ENCODE results near the gene TMEM184B.

Gene TMEM184B

DNA sequence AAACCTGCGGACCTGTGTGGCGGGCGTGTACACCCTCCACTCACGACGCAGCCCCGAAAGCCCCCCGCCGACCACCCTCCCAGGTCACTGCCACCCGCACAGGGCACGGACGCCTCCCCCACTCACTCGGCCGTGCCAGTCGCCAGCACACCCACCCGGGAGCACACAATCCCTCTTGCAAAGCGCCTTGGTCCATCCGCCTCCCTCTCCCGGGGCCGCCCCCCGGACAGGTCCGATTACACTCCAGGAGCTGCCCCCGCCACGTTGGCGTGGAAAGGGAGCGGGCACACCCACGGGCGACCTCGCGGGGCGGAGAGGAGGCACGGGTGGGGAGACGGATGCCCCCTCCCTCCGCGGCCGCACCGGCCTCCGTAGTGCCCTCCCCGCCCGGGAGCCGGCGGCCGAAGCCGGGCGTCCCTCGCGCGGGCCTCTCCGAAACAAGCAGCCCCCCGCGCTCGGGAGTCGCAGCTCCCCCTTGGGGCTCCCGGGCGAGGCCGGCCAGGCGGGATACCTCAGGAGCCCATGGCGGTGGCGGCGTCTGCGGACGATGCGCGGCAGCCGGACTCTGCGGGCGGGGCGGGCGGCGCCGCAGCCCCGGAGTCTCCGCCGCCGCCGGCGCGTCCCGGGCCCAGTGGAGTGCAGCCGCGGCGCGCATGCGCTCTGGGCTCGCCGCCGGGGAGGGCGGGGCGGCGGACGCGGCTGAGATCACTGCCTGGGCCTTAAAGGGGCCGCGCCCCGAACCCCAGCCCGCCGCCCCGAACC is at the start of gene TMEM184B:
Gene TMEM184B (minus strand): TSS at position 638 of the 762 bp plus-strand sequence. CDS start 25,049 bp downstream, outside the sequence.
- peak; percentile 54 for DNase-seq (ENCODE audit: low read depth, low spot score)

DNA sequence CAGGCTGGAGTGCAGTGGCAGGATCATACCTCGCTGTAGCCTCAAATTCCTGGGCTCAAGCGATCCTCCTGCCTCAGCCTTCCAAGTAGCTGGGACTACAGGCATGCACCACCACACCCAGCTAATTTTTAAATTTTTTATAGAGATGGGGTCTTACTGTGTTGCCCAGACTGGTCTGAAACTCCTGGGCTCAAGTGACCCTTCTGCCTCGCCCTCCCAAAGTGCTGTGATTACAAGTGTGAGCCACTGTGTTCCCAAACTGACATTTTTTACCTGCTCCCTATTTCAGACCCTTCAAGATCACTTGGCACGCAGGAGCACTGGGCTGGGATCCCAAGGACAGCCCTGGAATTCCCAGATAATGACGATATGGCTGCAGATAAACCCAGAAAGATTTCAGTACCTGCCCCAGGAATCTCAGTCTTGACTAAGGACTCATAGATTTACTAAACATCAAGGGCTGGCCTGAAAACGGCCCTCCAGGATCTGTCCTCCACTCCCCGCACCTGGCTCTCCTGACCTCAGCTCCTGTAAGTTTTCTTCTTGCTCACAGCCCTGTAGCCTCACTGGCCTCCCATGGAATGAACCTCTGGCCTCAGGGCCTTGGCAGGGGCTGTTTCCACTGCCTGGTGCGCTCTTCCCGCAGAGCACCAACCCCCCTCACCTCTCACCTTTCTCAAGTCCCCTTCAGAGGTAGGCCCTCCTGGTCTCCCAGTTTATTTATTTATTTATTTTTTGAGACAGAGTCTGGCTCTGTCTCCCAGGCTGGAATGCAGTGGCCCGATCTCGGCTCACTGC is 48.0 kb upstream of the TMEM184B start:
- DNase-seq (ENCODE audit: low read depth, low spot score) = no peak

DNA sequence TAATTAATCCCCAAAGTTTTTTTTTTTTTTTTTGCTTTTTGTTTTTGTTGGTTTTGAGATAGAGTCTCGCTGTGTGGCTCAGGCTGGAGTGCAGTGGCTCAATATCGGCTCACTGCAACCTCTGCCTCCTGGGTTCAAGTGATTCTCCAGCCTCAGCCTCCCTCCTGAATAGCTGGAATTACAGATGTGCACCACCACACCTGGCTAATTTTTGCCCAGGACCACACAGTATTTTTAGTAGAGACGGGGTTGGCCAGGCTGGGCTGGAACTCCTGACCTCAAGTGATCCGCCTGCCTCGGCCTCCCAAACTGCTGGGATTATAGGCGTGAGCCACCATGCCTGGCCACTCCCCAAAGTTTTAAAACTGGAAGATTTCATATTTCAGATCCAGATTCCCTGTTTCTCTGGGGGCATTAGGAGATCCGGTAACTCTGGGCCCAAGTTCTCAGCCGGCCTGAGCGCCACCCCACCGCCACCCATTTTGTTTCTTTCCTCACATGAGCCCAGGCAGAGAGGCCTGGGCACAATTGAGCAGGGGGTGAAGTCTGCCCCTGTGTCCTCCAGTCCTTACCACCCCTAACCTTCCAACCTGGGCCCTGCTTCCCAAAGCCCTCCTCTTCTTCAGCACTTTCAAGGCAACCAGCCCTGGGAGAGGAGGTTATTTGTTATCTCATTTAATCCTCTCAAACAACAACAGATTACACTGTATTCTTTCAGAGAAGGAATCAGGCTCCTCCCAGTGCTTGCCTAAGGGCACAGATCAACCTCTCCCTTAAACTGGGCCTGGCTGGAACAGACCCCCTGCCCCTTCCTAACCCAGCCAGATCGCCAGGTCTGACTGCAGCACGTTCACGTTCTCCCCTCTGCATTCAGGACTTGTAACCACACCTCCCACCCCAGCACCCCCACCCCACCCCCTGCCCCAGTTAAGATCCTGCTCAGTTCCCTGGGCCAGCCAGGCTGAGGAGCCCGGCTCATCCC is 46.3 kb upstream of the TMEM184B start:
- no peak for DNase-seq (ENCODE audit: low read depth, low spot score)

DNA sequence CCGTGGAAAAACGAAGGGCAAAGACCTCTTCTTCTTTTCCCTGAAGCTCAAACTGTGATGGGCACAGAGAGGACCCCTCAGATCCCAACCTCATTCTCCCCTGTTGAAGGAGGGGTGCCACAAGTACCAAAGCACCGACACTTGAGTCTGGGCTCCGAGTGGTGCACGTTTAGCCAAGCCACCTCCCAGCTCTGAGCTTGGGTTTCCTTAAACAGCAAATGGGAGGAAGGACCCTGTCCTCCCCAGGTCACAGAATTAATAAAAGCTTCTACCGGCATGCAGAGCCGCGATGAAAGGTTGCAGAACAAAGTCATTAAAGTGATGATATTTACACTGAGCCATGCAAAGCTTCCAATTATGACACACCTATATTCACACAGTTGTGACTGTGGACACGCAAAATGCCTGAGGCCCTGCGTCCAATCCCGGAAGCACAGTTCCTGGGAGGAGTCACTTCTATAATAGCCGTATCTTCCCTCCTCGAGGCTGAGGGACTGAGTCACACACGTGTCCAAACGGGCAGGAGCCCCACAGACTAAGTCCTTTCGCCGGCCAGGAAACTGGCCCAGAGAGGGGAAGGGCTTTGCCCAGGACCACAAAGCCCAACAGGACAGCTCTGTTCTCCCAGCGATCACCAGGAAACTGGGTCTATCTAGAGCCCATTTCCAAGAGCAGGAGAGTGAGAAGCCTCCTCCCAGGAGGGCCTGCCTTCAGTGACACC is 45.3 kb upstream of the TMEM184B start:
- DNase-seq (ENCODE audit: low read depth, low spot score) = no peak

DNA sequence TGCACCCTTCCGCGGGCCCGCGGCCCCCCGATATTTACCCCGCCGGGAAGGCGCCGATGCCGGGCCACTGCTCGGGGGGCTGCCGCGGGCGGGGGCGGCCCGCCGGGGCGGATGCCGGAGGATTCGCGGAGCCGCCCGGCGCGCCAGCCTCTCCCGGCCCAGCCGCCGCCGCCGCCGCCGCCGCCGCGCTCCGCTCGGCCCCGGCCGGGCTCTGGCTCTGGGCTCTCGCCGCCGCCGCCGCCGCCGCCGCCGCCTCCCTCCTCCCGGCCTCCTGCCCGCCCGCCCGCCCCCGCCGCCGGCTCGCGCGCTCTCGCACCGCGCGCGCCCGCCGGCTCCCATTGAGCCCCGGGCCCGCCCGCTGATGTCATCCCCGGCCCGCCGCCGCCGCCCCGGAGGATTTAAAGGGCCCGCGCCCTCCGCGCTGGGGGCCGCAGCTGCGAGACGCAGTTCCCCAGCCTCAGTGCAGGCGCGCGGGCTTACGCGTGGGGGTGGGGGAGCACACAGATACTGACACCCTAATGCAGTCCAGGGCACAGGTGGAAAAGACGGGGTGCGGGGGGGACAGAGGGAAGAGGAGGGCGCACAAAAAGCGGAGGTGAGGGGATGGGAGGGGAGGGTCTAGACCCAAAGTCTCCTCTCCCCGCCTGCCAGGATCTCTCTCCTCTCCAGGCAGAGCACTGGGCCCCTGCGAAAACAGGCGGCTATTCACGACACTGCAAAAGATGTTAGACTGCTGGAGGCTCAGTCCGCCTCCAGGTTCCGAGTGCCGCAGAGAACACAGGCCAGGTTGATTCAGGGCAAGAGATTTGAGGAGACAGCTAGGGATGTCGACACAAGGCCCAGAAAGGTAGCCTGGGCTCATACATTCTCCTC is 44.5 kb upstream of the TMEM184B start, which contains the start of gene CSNK1E:
Gene CSNK1E (minus strand): TSS at position 312 of the 873 bp plus-strand sequence. CDS start 3,276 bp downstream, outside the sequence.
- DNase-seq (ENCODE audit: low read depth, low spot score) = peak; percentile 61

- peak; percentile 11 for DNase-seq (ENCODE audit: low read depth, low spot score)
Measured at GRCh38 chr22:38316364-38317121, 43.7 kb upstream of the TMEM184B start.

- DNase-seq (ENCODE audit: low read depth, low spot score) = no peak
Measured at GRCh38 chr22:38315823-38316363, 43.1 kb upstream of the TMEM184B start.

DNA sequence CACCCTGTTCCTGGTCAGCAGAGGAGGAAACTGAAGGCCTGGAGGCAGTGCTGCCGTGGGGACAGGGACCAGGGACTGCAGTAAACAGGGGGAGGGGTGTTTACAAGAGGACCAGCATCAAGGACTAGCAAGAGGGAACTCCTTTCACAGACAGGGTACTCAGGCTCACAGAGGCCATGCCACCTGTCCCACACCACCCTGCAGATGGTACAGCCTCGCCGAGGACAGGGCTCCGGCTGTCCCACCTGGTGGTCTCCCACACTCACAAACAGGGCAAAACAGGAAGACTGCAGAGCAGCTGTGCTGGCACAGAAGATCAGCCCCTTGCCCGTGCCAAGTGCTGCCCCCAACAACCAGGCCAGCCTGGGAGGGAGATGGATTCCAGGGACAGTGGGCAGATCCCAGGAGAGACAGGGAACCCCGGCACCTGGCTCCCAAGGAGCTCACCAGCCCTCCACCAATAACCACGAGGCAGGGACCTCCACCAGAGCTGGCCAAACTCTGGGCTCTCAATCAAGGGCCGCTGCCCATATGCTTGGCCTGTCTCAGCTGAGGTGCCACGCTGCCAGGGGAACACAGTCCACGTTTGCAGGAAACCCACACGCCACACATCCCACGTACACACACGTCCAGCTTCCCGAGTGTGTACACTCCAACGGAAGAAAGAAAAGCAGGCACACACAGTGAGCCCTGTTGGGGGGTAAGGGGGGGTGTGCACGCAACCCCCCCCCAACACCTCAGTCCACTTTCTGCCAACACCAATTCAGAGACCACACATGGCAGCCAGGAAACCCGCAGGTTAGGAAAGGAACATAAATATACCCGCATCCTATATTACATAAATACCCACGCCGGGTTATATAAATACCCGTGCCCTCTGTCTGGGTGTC is 42.4 kb upstream of the TMEM184B start:
- no peak for DNase-seq (ENCODE audit: low read depth, low spot score)

DNA sequence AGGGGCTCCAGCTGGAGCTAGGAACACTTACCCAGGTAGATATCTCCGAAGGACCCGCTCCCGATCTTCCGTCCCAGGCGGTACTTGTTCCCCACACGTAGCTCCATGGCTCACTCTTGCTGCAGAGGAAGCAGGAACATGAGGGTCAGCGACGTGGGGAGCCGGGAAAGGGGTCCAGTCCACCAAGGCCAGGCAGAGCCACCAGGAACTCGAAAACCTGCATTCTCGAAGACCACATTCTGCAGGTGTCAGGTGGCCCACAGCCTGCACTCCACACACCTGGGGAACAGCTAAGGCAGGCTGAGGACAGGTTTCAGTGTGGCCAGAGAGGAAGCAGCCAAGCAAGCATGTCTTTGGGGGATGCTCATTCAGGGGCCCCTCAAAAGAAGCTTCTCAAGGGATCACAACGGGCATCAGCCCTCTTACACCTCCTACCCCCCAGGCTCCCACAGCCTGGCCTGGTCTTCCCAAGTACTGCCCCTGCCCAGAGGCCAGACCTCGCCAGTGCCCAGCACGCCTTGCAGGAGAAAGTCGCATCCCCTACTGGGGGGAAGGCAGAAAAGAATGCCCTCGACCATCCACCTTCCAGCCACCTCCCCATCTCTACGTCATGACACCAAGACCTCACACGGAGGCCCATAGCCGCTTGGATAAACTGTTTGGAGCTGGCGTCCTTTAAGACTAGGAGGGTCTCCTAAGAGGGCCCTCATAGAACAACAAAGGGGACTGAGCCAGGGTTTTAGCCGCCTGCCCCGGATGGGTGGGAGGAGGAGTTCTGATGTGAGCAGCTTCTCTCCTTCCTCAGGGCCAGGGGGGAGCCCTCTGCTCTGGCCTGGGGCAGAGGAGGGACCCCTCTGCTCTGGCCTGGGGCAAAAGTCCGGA is 41.5 kb upstream of the TMEM184B start:
- no peak for DNase-seq (ENCODE audit: low read depth, low spot score)

DNA sequence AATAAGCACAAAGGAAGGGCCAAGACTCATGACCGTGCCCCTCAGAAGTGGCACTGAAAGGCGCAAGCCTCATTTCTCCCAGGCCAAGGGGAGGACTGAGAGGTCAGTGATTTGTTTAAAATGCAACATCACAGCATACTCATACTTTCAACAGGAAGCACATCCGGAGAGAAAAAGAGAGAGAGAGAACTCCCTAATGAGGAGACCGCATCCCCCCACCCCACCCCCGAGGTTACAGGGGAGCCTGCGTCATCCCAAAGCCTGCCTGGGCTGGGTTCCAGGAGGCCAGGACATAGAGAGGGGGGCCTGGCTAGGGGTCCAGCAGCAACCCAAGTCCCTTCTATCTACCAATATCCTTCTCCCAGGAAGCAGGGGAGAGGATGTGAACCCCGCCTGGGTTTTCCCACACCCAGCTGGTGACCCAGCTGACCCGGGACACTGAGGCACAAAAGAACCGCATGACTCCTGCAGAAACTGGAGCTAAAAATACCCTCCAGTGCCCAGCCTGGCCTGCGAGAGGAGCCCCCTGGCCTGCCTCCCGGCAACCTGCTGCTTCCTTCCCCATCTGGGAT is 40.7 kb upstream of the TMEM184B start:
- no peak for DNase-seq (ENCODE audit: low read depth, low spot score)

GRCh38 chr22:38312261-38312800 is 39.5 kb upstream of the TMEM184B start:
- no peak for DNase-seq (ENCODE audit: low read depth, low spot score)

DNA sequence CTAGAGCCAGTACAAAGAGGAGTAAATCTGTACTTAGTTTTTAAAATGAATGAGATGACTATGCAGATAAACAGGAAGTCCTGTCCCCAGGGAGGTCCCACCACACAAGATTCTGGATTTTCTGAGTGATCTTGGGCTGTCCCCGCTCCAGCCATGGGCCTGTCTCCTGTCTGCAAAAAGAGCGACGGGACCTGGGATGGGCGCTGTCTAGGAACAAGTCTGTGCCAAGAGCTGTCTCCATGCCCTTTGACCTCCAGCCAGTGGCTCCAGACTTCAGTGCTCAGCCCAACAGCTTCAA is 38.5 kb upstream of the TMEM184B start:
- no peak for DNase-seq (ENCODE audit: low read depth, low spot score)

- DNase-seq (ENCODE audit: low read depth, low spot score) = no peak
Measured at GRCh38 chr22:38310518-38311322, 37.9 kb upstream of the TMEM184B start.

GRCh38 chr22:38309614-38310517 is 37.1 kb upstream of the TMEM184B start:
- no peak for DNase-seq (ENCODE audit: low read depth, low spot score)

Data from activated CD4-positive, CD25-positive, alpha-beta regulatory T cell treated with anti-CD3 and anti-CD28 coated beads, Interleukin-2, amount 50 U/mL, for 16 hours (primary cell).